ENCODE results near the gene ACADL. TPM values are rescaled to one million over a fixed set of nuclear protein-coding genes. Genes with fewer than 3 reads are reported as not detected.

The ACADL gene
- total and polyA plus RNA-seq, 4 donors, result 1.9 to 22.3 (median 15.2) TPM

GRCh38 chr2:210267698-210268097, 42.5 kb upstream of the ACADL start:
- WGBS, result 24% methylated on average over 1 of the region's 1 CpG
- no peaks in the 10 kb centered on the region for H3K27me3 ChIP-seq (ENCODE audit: control insufficient read depth in 4 of 4, insufficient read depth in 4 of 4, low read length in 3 of 4)
- no peaks in the 10 kb centered on the region for H3K36me3 ChIP-seq (ENCODE audit: control insufficient read depth in 4 of 4, insufficient read depth in 3 of 4, low read depth in 1 of 4, low read length in 3 of 4)
- no peaks in the 10 kb centered on the region for H3K4me1 ChIP-seq (ENCODE audit: control insufficient read depth in 4 of 4, insufficient read depth in 4 of 4, low read length in 3 of 4)
- no peak overlapping the region for H3K9ac ChIP-seq (ENCODE audit: low read depth in 1 of 2, low read length in 2 of 2)
- no peak for DNase-seq (ENCODE audit: low spot score)
- H3K9me3 ChIP-seq (ENCODE audit: control insufficient read depth in 4 of 4, low read length in 3 of 4), result no peaks in the 10 kb centered on the region
- TF ChIP-seq JUND (IDR thresholded peaks at IDR 0.05) (no peak), EGR1 (IDR thresholded peaks at IDR 0.05; ENCODE audit: low read depth in 2 of 2) (no peak), RXRA (IDR thresholded peaks at IDR 0.05) (no peak), FOXA1 (IDR thresholded peaks at IDR 0.05) (no peak), MAX (IDR thresholded peaks at IDR 0.05) (no peak), TAF1 (conservative IDR thresholded peaks at IDR 0.05) (no peak)
- H3K4me3 ChIP-seq (ENCODE audit: low read depth in 1 of 3, low read length in 3 of 3), result no peak overlapping the region
- no peak overlapping the region for H3K27ac ChIP-seq (ENCODE audit: low read depth in 1 of 2, low read length in 2 of 2)

DNA sequence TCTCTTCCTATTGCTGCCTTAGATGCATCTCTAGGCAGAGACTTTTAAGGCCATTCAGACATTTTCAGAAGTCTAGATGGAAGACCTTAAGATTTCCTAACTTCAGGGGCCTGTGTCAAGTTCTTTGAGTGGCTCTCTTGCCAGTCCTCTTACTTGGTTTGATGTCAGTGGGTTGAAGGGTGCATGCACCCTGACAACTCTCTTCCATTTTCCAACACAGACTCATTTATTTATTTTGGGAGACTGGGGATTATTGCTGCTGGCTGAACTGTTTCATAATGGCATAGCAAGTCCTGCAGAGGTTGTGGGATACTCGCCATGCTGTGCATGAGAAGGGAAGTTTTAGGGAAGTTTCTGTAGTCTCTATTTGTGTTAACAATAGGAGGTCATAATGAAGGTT, 39.0 kb upstream of the ACADL start:
- WGBS, result 79% methylated on average over 1 of the region's 1 CpG
- Histone ChIP-seq H3K27ac (ENCODE audit: low read depth in 1 of 2, low read length in 2 of 2) (no peak overlapping the region), H3K9me3 (ENCODE audit: control insufficient read depth in 4 of 4, low read length in 3 of 4) (no peaks in the 10 kb centered on the region), H3K9ac (ENCODE audit: low read depth in 1 of 2, low read length in 2 of 2) (no peak overlapping the region), H3K27me3 (ENCODE audit: control insufficient read depth in 4 of 4, insufficient read depth in 4 of 4, low read length in 3 of 4) (no peaks in the 10 kb centered on the region), H3K4me1 (ENCODE audit: control insufficient read depth in 4 of 4, insufficient read depth in 4 of 4, low read length in 3 of 4) (no peaks in the 10 kb centered on the region), H3K4me3 (ENCODE audit: low read depth in 1 of 3, low read length in 3 of 3) (no peak overlapping the region), H3K36me3 (ENCODE audit: control insufficient read depth in 4 of 4, insufficient read depth in 3 of 4, low read depth in 1 of 4, low read length in 3 of 4) (no peaks in the 10 kb centered on the region)
- no peak for DNase-seq (ENCODE audit: low spot score)
- TF ChIP-seq SP1 (IDR thresholded peaks at IDR 0.05) (no peak), YY1 (IDR thresholded peaks at IDR 0.05) (no peak), HNF4A (conservative IDR thresholded peaks at IDR 0.05) (no peak), MAX (IDR thresholded peaks at IDR 0.05) (no peak), NR2F2 (IDR thresholded peaks at IDR 0.05) (no peak), REST (IDR thresholded peaks at IDR 0.05) (no peak), RXRA (IDR thresholded peaks at IDR 0.05) (no peak), GABPA (IDR thresholded peaks at IDR 0.05 in 1 of 2, conservative IDR thresholded peaks at IDR 0.05 in 1 of 2) (no peak), HNF4G (IDR thresholded peaks at IDR 0.05) (no peak), EGR1 (IDR thresholded peaks at IDR 0.05; ENCODE audit: low read depth in 2 of 2) (no peak)
- TF ChIP-seq, protein P1, sequence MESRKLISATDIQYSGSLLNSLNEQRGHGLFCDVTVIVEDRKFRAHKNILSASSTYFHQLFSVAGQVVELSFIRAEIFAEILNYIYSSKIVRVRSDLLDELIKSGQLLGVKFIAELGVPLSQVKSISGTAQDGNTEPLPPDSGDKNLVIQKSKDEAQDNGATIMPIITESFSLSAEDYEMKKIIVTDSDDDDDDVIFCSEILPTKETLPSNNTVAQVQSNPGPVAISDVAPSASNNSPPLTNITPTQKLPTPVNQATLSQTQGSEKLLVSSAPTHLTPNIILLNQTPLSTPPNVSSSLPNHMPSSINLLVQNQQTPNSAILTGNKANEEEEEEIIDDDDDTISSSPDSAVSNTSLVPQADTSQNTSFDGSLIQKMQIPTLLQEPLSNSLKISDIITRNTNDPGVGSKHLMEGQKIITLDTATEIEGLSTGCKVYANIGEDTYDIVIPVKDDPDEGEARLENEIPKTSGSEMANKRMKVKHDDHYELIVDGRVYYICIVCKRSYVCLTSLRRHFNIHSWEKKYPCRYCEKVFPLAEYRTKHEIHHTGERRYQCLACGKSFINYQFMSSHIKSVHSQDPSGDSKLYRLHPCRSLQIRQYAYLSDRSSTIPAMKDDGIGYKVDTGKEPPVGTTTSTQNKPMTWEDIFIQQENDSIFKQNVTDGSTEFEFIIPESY (IDR thresholded peaks at IDR 0.05), result no peak
- TF ChIP-seq, protein P2, sequence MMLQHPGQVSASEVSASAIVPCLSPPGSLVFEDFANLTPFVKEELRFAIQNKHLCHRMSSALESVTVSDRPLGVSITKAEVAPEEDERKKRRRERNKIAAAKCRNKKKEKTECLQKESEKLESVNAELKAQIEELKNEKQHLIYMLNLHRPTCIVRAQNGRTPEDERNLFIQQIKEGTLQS (IDR thresholded peaks at IDR 0.05), result no peak
- TF ChIP-seq, protein P3, sequence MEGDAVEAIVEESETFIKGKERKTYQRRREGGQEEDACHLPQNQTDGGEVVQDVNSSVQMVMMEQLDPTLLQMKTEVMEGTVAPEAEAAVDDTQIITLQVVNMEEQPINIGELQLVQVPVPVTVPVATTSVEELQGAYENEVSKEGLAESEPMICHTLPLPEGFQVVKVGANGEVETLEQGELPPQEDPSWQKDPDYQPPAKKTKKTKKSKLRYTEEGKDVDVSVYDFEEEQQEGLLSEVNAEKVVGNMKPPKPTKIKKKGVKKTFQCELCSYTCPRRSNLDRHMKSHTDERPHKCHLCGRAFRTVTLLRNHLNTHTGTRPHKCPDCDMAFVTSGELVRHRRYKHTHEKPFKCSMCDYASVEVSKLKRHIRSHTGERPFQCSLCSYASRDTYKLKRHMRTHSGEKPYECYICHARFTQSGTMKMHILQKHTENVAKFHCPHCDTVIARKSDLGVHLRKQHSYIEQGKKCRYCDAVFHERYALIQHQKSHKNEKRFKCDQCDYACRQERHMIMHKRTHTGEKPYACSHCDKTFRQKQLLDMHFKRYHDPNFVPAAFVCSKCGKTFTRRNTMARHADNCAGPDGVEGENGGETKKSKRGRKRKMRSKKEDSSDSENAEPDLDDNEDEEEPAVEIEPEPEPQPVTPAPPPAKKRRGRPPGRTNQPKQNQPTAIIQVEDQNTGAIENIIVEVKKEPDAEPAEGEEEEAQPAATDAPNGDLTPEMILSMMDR (IDR thresholded peaks at IDR 0.05; ENCODE audit: low read depth, low read length, missing input control), result no peak
